ENCODE data around the gene XNDC1N.

Gene XNDC1N

DNA sequence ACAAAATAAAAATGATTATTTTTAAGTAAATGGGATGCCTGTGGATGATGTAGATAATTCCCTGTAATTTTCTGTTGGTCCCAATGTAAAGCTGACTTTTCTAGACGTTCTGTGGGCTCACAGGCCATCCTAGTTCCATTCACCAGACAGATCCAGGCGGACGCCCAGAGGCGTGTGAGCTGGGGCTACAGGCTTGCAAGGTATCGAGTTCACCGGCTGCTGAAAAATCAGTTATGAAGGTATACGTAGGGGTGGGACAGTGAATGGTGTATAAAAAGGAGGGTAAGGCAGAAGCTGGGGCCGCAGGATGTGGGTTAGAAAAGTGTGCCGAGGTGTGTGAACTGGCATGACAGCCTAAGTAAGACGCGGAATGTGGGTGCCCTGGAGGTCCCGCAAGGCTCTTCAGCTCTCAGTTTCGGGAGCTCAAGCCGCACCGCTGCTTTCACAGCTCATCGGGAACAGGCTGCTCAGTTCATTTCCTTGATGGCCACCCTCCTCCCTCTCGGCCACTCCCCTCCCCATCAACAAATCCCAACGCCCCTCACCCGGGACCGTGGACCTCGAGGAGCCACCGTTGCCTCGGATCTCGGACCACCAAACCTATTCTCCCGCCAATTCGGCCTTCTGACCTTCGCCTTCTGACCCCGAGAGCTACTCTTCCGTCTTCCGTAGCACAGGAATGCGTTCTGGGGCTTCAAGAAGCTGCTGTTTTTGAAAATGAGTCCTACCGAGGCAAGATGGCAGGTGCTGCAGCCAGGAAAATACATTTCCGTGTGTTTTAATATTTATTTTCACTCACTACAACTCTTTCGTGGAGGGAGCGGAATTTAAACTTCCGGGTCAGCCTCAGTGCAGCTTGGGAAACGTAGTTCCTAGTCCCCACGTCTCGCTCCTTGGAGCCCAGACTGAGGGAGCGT is at the start of gene XNDC1N:
TSS of gene XNDC1N (minus strand) at position 775 of the 917 bp plus-strand sequence. CDS start 5,241 bp downstream, outside the sequence.
- DNase-seq = peak; percentile 81

GRCh38 chr11:71977743-71978418 is 49.5 kb upstream of the XNDC1N start:
- peak; percentile 59 for DNase-seq

DNA sequence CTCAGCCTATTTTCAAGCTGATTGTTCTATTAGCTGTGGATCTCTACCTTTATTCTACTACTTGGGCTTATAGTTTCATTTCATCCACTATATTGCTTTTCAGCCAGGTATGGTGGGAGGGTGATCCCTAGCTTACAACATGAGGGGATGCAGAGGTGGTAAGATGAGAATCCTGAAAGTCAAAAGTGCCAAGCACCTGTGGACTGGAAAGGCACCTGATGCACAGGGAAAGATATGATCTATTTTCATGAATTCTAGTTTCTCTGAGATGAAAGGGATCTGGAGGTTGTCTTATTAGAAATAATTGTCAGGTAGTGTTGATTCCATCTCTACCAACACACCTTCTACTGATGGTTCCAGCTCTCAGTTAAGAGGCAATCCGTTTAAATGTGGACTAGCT is 48.7 kb upstream of the XNDC1N start:
- DNase-seq = no peak

GRCh38 chr11:71976551-71976950 is 48.2 kb upstream of the XNDC1N start:
- DNase-seq = no peak

DNA sequence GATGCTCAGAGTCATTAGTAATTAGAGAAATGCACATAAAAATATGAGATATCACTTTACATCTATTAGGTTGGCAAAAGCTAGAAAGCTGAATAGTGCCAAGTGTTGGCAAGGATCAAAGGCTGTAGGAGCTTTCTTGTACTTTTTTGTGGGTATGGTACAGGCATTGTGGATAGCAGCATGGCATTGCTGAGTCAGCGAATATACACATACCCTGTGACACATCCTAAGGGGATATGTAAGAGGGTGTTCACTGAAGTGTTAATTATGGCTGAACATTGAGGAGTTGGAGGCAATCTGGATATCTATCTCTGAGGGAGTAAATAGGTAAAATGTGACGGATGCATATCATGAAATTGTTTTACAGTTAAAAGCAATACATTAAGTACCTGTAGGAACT is 43.3 kb upstream of the XNDC1N start:
- no peak for DNase-seq

GRCh38 chr11:71964641-71965040 is 36.2 kb upstream of the XNDC1N start:
- DNase-seq = no peak

DNA sequence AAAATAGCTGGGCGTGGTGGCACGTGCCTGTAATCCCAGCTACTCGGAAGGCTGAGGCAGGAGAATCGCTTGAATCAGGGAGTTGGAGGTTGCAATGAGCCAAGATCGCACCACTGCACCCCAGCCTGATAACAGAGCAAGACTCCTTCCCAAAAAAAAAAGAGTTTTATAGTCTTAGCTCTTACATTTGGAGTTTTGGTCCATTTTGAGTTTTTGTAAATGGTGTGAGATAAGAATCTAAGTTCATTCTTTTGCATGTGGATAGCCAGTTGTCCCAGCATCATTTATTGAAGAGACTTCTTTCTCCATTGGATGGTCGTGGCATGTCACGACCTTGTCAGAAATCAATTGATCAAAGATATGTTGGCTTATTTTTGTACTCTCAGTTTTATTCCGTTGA is 35.1 kb upstream of the XNDC1N start:
- no peak for DNase-seq

DNA sequence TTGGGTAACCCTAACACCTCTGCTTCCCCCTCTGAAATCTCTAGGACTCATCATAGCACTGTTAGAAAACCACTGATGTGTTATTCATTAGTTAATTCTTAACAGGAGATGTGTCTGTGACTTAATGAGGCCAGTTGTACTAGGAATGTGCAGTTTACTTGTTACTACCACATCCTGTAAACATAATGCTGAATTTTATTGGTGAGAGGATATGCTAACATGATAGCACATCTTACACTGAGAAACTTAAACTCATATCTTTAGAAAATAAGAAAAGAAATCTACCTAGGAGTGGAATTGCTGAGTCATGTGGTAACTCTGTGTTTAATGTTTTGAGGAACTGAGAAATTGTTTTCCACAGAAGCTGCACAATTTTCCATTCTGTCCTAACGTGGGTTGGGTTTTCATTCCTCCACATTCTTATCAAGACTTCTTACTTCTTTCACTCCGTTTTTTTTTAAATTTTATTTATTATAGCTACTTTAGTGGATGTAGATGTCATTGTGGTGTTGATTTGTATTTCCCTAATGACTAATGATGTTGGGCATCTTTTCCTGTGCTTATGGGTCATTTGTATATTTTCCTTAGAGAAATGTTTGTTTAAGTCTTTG is 34.1 kb upstream of the XNDC1N start:
- peak; percentile 48 for DNase-seq

DNA sequence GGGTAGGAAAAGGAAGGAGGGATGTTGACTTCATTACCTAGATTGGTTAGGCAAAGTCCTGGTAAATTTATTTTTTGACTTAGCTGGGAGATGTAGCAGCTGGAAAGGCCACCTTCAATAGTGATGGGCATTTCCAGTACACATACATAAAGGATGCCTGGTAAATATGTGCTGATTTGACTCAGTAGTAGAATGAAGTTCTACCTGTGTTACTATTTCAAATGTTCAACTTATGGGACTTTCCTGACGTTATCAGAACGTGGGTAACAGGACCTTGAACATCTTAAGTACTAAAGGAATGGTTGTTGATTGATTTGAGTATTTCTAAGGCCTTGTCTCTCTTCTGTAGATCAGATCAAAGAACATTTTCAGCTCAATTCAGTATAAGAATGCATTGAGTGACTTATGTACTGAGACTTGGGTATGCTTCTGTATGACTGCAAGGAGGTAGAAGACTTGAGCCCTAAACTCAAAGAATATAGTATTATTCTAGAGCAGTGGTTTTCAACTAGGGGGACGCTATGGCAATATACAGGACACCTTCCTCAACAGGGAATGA is 27.6 kb upstream of the XNDC1N start:
- DNase-seq = no peak

DNA sequence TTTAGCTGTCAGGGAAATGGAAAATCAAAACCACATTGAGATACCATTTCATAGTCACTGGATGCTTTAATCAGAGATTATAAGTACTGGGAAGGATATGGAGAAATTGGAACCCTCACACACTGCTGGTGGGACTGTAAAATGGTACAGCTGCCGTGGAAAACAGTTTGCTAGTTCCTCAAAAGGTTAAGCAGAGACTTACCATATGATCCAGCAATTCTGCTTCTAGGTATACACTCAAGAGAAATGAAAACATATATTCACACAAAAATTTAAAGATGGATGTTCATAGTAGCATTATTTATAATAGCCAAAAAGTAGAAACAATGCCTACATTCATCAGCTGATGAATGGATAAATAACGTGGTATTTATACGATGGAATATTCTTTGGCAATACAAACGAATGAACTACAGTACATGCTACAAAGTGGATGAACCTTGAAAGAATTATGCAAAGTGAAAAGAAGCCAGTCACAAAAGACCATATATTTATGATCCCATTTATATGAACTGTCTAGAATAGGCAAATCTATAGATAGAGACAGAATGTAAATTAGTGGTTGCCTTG is 23.4 kb upstream of the XNDC1N start:
- no peak for DNase-seq

DNA sequence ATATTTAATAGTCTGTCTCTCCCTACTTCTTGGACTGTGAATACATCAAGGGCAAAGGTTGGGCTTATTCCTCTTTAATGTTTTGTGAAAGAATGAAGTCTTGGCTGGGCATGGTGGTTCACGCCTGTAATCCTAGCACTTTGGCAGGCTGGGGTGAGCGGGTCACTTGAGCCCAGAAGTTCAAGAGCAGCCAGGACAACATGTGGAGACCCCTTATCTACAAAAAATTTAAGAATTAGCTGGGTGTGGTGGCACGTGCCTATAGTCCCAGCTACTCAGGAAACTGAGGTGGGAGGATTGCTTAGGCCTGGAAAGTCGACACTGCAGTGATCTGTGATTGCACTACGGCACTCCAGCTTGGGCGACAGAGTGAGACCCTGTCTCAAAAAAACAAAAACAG is 20.6 kb upstream of the XNDC1N start:
- DNase-seq = no peak

GRCh38 chr11:71948314-71949027 is 20.1 kb upstream of the XNDC1N start:
- DNase-seq = peak; percentile 18

- no peak for DNase-seq
Measured at GRCh38 chr11:71947498-71947897, 19.1 kb upstream of the XNDC1N start.

DNA sequence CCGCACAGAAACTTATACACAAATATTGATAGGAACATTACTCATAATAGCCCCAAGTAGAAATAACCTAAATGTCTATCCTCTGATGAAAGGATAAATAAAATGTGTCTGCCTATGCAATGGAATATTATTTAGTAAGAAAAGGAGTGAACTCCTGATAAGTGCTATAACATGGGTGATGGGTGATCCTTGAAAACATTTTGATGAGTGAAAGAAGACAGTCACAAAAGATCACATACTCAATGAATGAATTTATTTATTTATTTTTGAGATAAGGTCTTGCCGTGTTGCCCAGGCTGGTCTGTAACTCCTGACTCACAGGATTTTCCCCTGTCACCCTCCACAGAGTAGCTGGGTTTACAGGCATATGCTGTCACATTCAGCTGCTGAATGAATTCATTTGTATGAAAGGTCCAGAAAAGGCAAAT is 17.8 kb upstream of the XNDC1N start:
- no peak for DNase-seq

GRCh38 chr11:71940561-71941219 is 12.3 kb upstream of the XNDC1N start:
- DNase-seq = no peak

- DNase-seq = no peak
Measured at GRCh38 chr11:71937826-71938225, 9.4 kb upstream of the XNDC1N start.

GRCh38 chr11:71936825-71937224 is 8.4 kb upstream of the XNDC1N start:
- DNase-seq = no peak

- no peak for DNase-seq
Measured at GRCh38 chr11:71935338-71935925, 7.0 kb upstream of the XNDC1N start.

- DNase-seq = no peak
Measured at GRCh38 chr11:71934213-71934612, 5.8 kb upstream of the XNDC1N start.

- no peak for DNase-seq
Measured at GRCh38 chr11:71933141-71933933, 4.9 kb upstream of the XNDC1N start.

DNA sequence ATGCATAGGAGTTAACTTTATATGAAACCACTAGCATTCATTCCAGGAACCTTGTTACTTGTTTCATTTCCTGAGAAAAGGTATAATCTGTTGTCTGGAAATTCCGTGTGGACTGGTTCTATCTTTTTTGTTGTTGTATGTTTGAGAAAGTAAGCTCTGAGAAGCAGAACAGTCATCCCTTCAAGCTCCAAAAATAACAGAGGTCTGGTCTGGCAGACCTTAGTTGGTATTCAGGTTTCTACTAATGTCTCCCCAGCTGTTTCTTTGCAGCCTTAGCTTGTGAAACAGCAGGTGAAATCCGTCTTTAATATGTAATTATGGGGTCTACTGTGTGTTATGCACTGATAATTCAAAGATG is 2.8 kb upstream of the XNDC1N start:
- DNase-seq = no peak

All from RPMI8226 (cell line).